Activated T-helper 1 cell treated with Interleukin-2 at 50 U/mL for 16 hours (primary cell): ENCODE results near the gene COIL.

Experiments used
- DNase-seq: peaks from one replicate; pipeline ENCODE4 v3.0.0-alpha.2; 2020; ENCODE audit warnings: low read depth

Gene COIL

DNA sequence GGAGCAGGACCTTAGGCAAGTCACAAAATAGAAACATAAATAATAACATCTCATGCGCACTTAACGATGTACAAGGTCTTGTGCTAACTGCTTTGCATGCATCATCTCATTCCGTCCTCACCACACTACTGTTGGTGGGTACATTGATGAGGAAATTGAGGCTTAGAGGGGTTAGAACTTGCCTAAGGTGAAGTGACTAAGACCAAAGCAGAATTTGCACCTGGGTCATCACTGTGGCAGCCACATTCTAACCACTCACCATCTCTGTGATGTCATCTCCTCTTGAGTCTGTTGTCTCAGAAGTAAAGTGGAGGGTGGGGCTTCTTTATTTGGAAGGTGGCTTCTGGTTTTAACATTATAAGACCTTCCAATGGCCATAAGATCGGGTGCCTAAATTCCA lies 26.6 kb downstream of the COIL start:
- no peak for DNase-seq

DNA sequence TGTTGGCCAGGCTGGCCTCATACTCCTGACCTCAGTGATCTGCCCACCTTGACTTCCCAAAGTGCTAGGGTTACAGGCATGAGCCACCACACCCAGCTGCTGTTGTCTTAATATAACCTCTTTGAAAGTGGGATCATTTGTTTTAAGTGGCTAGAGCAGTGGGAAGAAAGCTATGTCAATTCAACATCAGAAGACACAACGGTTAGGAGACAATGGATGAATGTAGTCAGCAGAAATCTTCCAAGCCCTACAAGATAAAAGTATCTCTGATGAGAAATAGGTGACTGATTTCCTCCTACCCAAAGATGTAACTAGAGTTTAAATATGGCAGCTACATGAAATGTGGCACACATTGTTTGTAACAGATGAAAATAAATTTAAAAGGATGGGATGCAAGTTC lies 27.0 kb downstream of the COIL start:
- DNase-seq = no peak

GRCh38 chr17:56933151-56933745 lies 27.6 kb downstream of the COIL start:
- DNase-seq = no peak

DNA sequence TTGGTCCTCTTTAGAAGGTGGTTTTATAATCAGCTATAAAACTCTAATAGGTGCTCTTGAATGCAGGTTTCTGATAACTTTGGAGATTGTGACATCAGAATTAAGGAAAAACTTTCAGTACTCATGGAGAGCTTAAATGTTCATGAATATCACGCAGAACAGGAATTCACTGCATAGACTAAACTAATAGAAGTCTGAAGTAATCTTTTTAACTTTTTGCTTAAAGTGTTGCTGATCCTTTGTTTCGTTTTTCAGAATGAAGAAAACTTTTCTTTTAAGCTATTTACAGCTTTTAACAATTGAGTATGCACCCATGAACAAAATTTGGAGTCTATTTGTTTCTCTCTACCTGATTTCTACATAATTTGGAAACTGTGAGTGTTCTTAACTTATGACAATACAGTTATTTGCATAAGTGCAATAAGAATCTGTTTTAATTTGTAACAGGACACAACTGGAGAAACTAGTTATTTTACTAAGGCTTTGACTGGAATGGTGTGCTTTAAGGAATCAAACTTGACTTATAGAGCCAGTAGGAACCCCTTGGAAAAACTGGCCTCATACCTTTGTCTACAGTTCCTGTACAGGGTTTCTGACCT lies 30.0 kb downstream of the COIL start:
- no peak for DNase-seq

GRCh38 chr17:56929362-56929969 lies 31.4 kb downstream of the COIL start:
- no peak for DNase-seq

GRCh38 chr17:56928586-56928985 lies 32.3 kb downstream of the COIL start:
- no peak for DNase-seq

- DNase-seq = no peak
Observed at GRCh38 chr17:56926704-56927103, 34.1 kb downstream of the COIL start.

DNA sequence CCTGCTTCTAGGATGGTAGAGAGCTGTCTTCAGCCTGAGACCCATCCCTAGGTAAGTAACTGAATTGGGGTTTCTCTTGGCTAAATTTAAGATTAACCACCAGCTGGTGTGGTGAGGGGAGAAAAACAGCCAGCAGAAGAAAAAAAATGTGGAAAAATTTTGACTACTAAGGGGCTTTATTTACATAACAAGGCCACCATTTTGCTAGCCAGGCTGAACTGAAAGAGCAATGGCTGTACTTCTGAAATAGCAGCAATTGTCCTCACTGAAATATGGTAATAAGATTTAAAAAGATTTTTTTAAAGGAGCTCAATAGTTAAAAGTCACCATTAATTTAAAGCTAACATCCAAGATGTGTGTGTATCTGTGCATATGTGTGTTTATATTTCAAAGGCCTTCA lies 34.6 kb downstream of the COIL start:
- DNase-seq = no peak

DNA sequence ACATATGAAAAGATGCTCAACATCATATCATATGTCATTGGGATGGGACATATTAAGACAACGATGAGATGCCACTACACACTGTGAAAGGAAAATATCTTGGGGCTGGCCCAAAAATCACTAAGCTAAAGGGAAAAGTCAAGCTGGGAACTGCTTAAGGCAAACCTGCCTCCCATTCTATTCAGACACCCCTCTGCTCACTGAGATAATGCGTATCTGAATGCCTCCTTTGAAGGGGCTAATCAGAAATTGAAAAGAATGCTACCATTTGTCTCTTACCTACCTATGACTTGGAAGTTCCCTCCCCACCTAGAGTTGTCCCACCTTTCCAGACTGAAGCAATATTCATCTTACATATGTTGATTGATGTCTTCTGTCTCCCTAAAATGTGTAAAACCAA lies 35.8 kb downstream of the COIL start:
- no peak for DNase-seq

DNA sequence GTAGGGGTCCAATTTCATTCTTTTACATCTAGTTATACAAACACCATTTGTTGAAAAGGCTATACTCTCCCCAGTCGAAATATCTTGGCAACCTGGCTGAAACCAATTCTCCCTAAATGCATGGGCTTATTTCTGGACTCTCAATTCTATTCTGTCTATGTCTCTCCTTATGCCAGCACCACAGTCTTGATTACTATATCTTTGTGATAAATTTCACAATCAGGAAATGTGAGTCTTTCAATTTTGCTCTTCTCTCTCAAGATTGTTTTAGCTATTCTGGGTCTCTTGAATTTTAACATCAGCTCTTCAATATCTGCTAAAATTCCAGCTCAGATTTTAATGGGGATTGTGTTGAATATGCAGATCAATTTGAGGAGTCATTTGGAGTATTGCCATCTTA lies 41.1 kb downstream of the COIL start:
- no peak for DNase-seq

DNA sequence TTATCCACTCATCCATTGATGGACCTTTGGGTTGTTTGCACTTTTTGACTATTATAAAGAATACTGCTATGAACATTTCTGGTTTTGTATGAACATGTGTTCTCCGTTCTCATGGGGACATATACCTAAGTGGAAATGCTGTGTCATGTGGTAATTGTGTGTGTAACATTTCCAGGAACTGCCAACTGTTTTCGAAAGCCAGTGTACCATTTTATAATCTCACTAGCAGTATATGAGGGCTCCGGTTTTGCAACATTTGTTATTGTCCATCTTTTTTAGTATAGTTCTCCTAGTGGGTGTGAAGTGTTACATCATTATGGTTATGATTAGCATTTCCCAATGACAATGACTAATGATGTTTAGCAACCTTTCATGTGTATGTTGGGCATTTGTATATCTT lies 41.9 kb downstream of the COIL start:
- no peak for DNase-seq

GRCh38 chr17:56917559-56918296 lies 43.1 kb downstream of the COIL start:
- no peak for DNase-seq

- DNase-seq = no peak
Observed at GRCh38 chr17:56914581-56915273, 46.1 kb downstream of the COIL start.

DNA sequence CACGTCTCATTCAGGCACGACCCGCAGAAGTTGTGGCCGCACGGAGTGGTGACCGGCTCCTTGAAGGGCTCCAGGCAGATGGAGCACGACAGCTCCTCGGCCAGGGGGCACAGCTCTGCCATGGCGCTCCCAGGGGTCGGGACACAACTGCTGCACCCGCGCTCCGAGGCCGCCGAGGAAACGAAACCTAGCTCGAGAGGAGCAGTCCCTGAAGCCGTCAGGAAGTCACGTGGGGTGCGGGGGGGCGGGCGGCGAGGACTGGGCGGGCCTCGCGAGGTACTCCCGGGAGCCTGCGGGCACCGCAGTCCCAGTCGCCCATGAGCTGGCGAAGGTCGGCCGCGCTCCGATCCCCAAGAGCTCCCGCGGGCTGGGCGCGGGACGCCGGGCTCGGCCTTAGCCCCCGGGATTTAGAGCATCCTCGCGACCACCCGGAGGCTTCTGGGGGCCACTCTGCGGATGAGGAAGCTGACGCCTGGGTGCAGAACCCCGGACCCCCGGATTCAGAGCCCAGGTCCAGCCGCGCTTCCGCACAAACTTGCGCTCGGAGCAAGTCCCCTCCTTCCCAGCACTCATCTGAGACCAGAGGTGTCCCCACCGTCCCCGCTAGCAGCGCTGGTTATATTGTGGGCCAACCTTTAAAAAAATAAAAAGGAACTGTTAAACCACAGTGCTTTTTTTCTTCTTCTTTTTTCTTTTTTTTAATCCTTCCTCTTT lies 46.8 kb downstream of the COIL start, which contains the start of gene TRIM25:
Gene TRIM25, minus strand, starts transcription at position 183 of the 714 bp plus-strand sequence. Its CDS starts 61 bp downstream, at position 122.
- DNase-seq = peak; percentile 75

GRCh38 chr17:56913353-56913866 lies 47.4 kb downstream of the COIL start:
- no peak for DNase-seq

DNA sequence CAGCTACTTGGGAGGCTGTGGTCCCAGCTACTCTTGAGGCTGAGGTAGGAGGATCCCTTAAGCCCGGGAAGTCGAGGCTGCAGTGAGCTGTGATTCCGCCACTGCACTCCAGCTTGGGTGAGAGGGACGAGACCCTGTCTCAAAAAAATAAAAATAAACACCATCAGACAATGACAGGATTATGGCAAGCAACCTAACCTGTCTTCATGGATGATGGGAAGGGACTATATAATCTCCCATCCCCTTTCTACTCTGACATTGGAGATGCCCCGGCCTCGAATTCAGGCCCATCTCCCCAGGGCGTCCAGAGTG lies 47.9 kb downstream of the COIL start:
- no peak for DNase-seq

GRCh38 chr17:56912105-56912999 lies 48.5 kb downstream of the COIL start:
- no peak for DNase-seq

DNA sequence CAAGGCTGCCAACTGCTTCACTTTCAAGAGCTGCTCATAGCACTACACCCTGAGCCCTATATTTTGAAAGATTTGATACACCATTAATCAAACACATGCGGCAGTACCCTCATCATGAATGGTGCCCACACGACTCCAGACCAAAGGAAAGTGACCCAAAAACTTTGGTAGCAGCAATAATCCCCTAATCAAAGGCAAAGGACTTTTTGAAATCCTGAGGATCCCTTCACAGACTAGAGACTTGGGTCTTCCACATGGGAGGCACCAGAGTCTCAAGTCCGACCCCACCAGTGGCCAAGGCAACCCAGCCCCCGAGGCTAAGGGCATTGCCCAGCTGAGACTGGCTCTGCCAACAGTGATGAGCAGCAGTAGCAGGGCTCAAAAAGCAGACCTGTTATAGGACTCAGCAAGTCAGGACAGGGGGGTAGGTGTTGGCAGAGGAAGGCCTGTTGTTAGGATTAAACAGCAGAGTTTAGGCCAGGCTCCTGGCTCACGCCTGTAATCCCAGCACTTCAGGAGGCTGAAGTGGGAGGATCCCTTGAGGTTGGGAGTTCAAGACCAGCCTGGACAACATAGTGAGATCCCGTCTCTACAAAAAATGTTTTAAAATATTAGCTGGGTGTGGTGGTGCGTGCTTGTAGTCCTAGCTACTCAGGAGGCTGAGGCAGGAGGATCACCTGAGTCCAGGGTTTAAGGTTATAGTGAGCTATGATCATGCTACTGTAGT lies 50.2 kb downstream of the COIL start:
- no peak for DNase-seq

- DNase-seq = no peak
Observed at GRCh38 chr17:56909742-56910508, 50.9 kb downstream of the COIL start.
